Measurements from ENCODE around the gene PTK7. TPM values are rescaled to one million over a fixed set of nuclear protein-coding genes. Genes with fewer than 3 reads are reported as not detected.
"Not testable (repeated sequence)": the region's sequence is repeated elsewhere in the genome, so short reads cannot be mapped to it uniquely, and the experiment has no call there.

The PTK7 gene
- total RNA-seq, 3 donors from 2014 or later = 7.0 to 57.1 (median 52.1) TPM

- H3K36me3 ChIP-seq = peaks cover 11% of the 10 kb centered on the region
- H3K4me1 ChIP-seq = no peaks in the 10 kb centered on the region
- TF ChIP-seq POLR2A (IDR thresholded peaks at IDR 0.05) (no peak), POLR2AphosphoS5 (IDR thresholded peaks at IDR 0.05) (no peak)
- H3K4me3 ChIP-seq = no peak overlapping the region
- intact Hi-C loops (cut with DNase I; ENCODE audit: low total_unique reads) = no loop called here
- no peak for DNase-seq (ENCODE audit: low spot score in 2 of 2)
- H3K9me3 ChIP-seq = no peaks in the 10 kb centered on the region
- no peaks in the 10 kb centered on the region for H3K27me3 ChIP-seq
- no peak overlapping the region for H3K27ac ChIP-seq
Observed at GRCh38 chr6:43038727-43039126, 37.4 kb upstream of the PTK7 start.

GRCh38 chr6:43040542-43041257 lies 35.4 kb upstream of the PTK7 start:
- peaks cover 11% of the 10 kb centered on the region for H3K36me3 ChIP-seq
- intact Hi-C loops (cut with DNase I; ENCODE audit: low total_unique reads) = no loop called here
- TF ChIP-seq CTCF (IDR thresholded peaks at IDR 0.05) (no peak), POLR2AphosphoS5 (IDR thresholded peaks at IDR 0.05) (no peak), POLR2A (IDR thresholded peaks at IDR 0.05) (no peak)
- no peak overlapping the region for H3K27ac ChIP-seq
- no peaks in the 10 kb centered on the region for H3K4me1 ChIP-seq
- no peaks in the 10 kb centered on the region for H3K9me3 ChIP-seq
- no peaks in the 10 kb centered on the region for H3K27me3 ChIP-seq
- no peak for DNase-seq (ENCODE audit: low spot score in 2 of 2)
- H3K4me3 ChIP-seq = no peak overlapping the region

GRCh38 chr6:43041475-43041874 lies 34.6 kb upstream of the PTK7 start:
- intact Hi-C loops (cut with DNase I; ENCODE audit: low total_unique reads); H3K4me1 ChIP-seq; H3K27me3 ChIP-seq; H3K27ac ChIP-seq; DNase-seq (ENCODE audit: low spot score in 2 of 2); H3K4me3 ChIP-seq; H3K9me3 ChIP-seq: not testable (repeated sequence)
- peaks cover 11% of the 10 kb centered on the region for H3K36me3 ChIP-seq

GRCh38 chr6:43043310-43043709 lies 32.8 kb upstream of the PTK7 start:
- no peaks in the 10 kb centered on the region for H3K4me1 ChIP-seq
- H3K4me3 ChIP-seq = no peak overlapping the region
- TF ChIP-seq CTCF (IDR thresholded peaks at IDR 0.05) (no peak), POLR2AphosphoS5 (IDR thresholded peaks at IDR 0.05) (no peak), POLR2A (IDR thresholded peaks at IDR 0.05) (no peak)
- H3K9me3 ChIP-seq = no peaks in the 10 kb centered on the region
- no peaks in the 10 kb centered on the region for H3K27me3 ChIP-seq
- intact Hi-C loops (cut with DNase I; ENCODE audit: low total_unique reads) = no loop called here
- no peak for DNase-seq (ENCODE audit: low spot score in 2 of 2)
- H3K27ac ChIP-seq = no peak overlapping the region
- H3K36me3 ChIP-seq = no peaks in the 10 kb centered on the region

- TF ChIP-seq POLR2AphosphoS5 (IDR thresholded peaks at IDR 0.05) (no peak), CTCF (IDR thresholded peaks at IDR 0.05) (no peak), POLR2A (IDR thresholded peaks at IDR 0.05) (no peak)
- no peaks in the 10 kb centered on the region for H3K9me3 ChIP-seq
- no peak for DNase-seq (ENCODE audit: low spot score in 2 of 2)
Observed at GRCh38 chr6:43045371-43045930, 30.7 kb upstream of the PTK7 start.

GRCh38 chr6:43047998-43048397 lies 28.1 kb upstream of the PTK7 start:
- TF ChIP-seq POLR2A (IDR thresholded peaks at IDR 0.05) = no peak
- no peak for TF ChIP-seq POLR2AphosphoS5 (IDR thresholded peaks at IDR 0.05)
- TF ChIP-seq CTCF (IDR thresholded peaks at IDR 0.05) = no peak
- Histone ChIP-seq H3K4me3 (no peak overlapping the region), H3K27ac (no peak overlapping the region), H3K27me3 (no peaks in the 10 kb centered on the region), H3K9me3 (no peaks in the 10 kb centered on the region), H3K4me1 (peaks cover 0 to 7% of the 10 kb centered on the region in 2 donors), H3K36me3 (no peaks in the 10 kb centered on the region)
- DNase-seq (ENCODE audit: low spot score in 2 of 2) = no peak
- intact Hi-C loops (cut with DNase I; ENCODE audit: low total_unique reads) = no loop called here

More at GRCh38 chr6:43045371-43045930, 30.7 kb upstream of the PTK7 start:
- Histone ChIP-seq H3K4me1 (no peaks in the 10 kb centered on the region), H3K27ac (no peak overlapping the region), H3K27me3 (no peaks in the 10 kb centered on the region), H3K4me3 (no peak overlapping the region), H3K36me3 (no peaks in the 10 kb centered on the region)
- intact Hi-C loops (cut with DNase I; ENCODE audit: low total_unique reads) = no loop called here
